GM12801 (cell line): ENCODE results near the gene USH1C.

Source experiments
- TF ChIP-seq, protein P1 (sequence below): IDR thresholded peaks from one replicate; pipeline ENCODE4 v1.5.1; 2011; ENCODE audit warnings: control low read depth; ENCODE audit not compliant: insufficient read length; ENCODE audit errors: extremely low read depth

Gene USH1C

GRCh38 chr11:17564687-17565042 is 20.4 kb upstream of the USH1C start:
- TF ChIP-seq, protein P1, sequence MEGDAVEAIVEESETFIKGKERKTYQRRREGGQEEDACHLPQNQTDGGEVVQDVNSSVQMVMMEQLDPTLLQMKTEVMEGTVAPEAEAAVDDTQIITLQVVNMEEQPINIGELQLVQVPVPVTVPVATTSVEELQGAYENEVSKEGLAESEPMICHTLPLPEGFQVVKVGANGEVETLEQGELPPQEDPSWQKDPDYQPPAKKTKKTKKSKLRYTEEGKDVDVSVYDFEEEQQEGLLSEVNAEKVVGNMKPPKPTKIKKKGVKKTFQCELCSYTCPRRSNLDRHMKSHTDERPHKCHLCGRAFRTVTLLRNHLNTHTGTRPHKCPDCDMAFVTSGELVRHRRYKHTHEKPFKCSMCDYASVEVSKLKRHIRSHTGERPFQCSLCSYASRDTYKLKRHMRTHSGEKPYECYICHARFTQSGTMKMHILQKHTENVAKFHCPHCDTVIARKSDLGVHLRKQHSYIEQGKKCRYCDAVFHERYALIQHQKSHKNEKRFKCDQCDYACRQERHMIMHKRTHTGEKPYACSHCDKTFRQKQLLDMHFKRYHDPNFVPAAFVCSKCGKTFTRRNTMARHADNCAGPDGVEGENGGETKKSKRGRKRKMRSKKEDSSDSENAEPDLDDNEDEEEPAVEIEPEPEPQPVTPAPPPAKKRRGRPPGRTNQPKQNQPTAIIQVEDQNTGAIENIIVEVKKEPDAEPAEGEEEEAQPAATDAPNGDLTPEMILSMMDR: no peak

DNA sequence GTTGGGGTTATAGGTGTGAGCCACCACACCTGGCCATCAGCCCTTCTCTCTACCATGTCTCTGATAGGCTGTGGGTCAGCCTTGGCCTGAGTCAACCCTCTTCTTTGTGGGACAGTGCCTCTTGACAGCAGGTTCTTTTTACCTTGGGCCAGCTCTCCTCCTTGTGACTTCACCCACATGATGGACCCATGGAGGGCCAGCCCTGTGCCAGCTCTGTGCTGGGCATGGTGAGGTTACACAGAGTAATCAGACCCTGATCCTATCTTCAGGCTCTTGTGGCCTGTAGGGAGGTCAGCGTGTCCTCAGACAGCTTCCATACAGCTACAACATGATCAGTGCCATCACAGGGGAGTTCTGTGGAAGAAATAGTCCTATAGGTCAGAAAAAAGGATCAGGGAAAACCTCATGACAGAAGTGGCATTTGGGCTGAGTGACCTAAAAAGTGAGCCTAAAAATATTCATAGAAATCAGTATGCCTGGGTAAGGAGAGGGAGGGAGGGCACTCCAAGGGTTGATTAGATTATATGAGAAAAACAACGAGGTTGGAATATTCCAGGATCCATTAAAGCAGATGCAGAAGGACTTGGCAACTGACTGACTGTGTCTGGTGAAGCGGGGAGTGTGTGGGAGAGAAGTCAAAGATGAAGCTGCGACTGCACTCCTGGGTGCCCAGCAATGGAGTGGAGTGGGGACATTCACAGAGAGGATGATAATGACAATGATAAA is 19.9 kb upstream of the USH1C start:
- TF ChIP-seq, protein P1: no peak

DNA sequence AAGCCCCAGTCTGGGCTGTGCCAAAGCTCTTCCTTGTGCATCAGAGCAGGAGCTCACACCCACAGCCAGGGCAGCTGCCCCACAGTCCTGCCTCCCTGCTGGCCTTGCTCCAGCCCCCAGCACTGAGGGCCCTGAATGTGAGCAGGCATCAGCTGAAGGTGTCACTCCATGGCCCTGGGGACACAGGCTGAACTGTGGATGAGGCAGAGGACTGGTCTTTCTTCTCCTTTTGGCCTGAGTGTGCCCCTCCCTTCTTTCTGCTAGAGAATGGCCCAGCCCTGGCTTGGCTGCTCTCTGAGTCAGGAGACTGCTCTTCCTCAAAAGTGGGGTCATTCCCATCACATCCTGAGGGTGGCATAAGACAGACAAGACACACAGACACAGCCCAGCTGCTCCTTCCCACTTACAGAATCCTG is 19.0 kb upstream of the USH1C start:
- TF ChIP-seq, protein P1: no peak

DNA sequence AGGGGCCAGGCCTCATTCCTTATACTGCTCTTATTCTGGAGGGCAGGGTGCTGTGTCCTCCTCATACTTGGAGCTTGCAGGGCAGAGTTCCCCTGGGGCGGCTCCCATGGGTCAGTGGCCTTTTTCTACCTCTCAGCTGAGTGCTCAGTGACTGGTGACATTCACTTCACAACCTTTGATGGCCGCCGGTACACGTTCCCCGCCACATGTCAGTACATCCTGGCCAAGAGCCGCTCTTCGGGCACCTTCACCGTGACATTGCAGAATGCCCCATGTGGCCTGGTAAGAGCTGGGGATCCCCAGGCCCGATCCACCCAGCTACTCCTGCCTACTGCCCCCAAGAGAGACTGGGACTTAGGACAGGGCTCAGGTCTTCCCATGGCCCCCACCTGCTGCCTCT is 17.3 kb upstream of the USH1C start:
- TF ChIP-seq, protein P1: no peak

- TF ChIP-seq, protein P1: no peak
Measured at GRCh38 chr11:17561111-17561415, 16.8 kb upstream of the USH1C start.

- TF ChIP-seq, protein P1: no peak
Measured at GRCh38 chr11:17560281-17561110, 16.3 kb upstream of the USH1C start.

GRCh38 chr11:17559341-17560087 is 15.3 kb upstream of the USH1C start:
- TF ChIP-seq, protein P1: no peak
